ENCODE measurements around the gene VTCN1. TPM values are rescaled to one million over a fixed set of nuclear protein-coding genes. Genes with fewer than 3 reads are reported as not detected.
"Not testable (repeated sequence)": the region's sequence is repeated elsewhere in the genome, so short reads cannot be mapped to it uniquely, and the experiment has no call there.

The VTCN1 gene
- total and polyA plus RNA-seq, 4 donors = 0.23 to 0.38 TPM; not detected in 2

GRCh38 chr1:117120774-117121588 lies 89.7 kb downstream of the VTCN1 start:
- H3K36me3 ChIP-seq (ENCODE audit: control insufficient read depth in 1 of 2, insufficient read depth in 2 of 2, low read length in 1 of 2) = peaks cover 0 to 2% of the 10 kb centered on the region in 2 donors
- 14 to 15% methylated on average over 28 to 29 of the region's 29 CpGs for WGBS, 2 donors
- ATAC-seq (ENCODE audit: low FRiP score) = no peak
- H3K4me3 ChIP-seq (ENCODE audit: low read length in 2 of 2) = peak overlapping the region; percentile 48 to 65
- no peaks in the 10 kb centered on the region for H3K9me3 ChIP-seq (ENCODE audit: control insufficient read depth, low read length)
- H3K4me1 ChIP-seq (ENCODE audit: control insufficient read depth in 1 of 2, insufficient read depth in 2 of 2, low read length in 2 of 2) = no peaks in the 10 kb centered on the region
- intact Hi-C loops (cut with DNase I) = loop anchor here (2.0 to 10.0 kb wide), 4 partner anchors 22 to 546 kb away; partner anchors contain the start of genes CD58 (in 1 of the 2) and TENT5C (in 1 of the 2)
- DNase-seq = no peak
- no peaks in the 10 kb centered on the region for H3K27me3 ChIP-seq (ENCODE audit: control insufficient read depth in 1 of 2, insufficient read depth in 2 of 2, low read length in 1 of 2)
- H3K27ac ChIP-seq (ENCODE audit: low read depth in 1 of 2, low read length in 2 of 2) = peak overlapping the region in 1 of 2 donors; percentile 41

- intact Hi-C loops (cut with DNase I); H3K27ac ChIP-seq (ENCODE audit: low read depth in 1 of 2, low read length in 2 of 2); DNase-seq; H3K4me1 ChIP-seq (ENCODE audit: control insufficient read depth in 1 of 2, insufficient read depth in 2 of 2, low read length in 2 of 2); H3K36me3 ChIP-seq (ENCODE audit: control insufficient read depth in 1 of 2, insufficient read depth in 2 of 2, low read length in 1 of 2); H3K27me3 ChIP-seq (ENCODE audit: control insufficient read depth in 1 of 2, insufficient read depth in 2 of 2, low read length in 1 of 2); H3K4me3 ChIP-seq (ENCODE audit: low read length in 2 of 2); ATAC-seq (ENCODE audit: low FRiP score); H3K9me3 ChIP-seq (ENCODE audit: control insufficient read depth, low read length): not testable (repeated sequence)
- WGBS, 2 donors = 96 to 98% methylated on average over 10 of the region's 10 CpGs
Observed at GRCh38 chr1:117119144-117119543, 91.6 kb downstream of the VTCN1 start.

- DNase-seq (no peak), ATAC-seq (ENCODE audit: low FRiP score) (no peak)
- intact Hi-C loops (cut with DNase I) = no loop called here
- Histone ChIP-seq H3K27ac (ENCODE audit: low read depth in 1 of 2, low read length in 2 of 2) (no peak overlapping the region), H3K9me3 (ENCODE audit: control insufficient read depth, low read length) (no peaks in the 10 kb centered on the region), H3K36me3 (ENCODE audit: control insufficient read depth in 1 of 2, insufficient read depth in 2 of 2, low read length in 1 of 2) (peaks cover 0 to 2% of the 10 kb centered on the region in 2 donors), H3K4me3 (ENCODE audit: low read length in 2 of 2) (no peak overlapping the region), H3K27me3 (ENCODE audit: control insufficient read depth in 1 of 2, insufficient read depth in 2 of 2, low read length in 1 of 2) (no peaks in the 10 kb centered on the region), H3K4me1 (ENCODE audit: control insufficient read depth in 1 of 2, insufficient read depth in 2 of 2, low read length in 2 of 2) (no peaks in the 10 kb centered on the region)
- 84 to 86% methylated on average over 12 of the region's 12 CpGs for WGBS, 2 donors
Observed at GRCh38 chr1:117118137-117118536, 92.6 kb downstream of the VTCN1 start.

- DNase-seq = no peak
- intact Hi-C loops (cut with DNase I) = no loop called here
- WGBS, 2 donors = 66 to 89% methylated on average over 2 of the region's 2 CpGs
- no peaks in the 10 kb centered on the region for H3K27me3 ChIP-seq (ENCODE audit: control insufficient read depth in 1 of 2, insufficient read depth in 2 of 2, low read length in 1 of 2)
- ATAC-seq (ENCODE audit: low FRiP score) = no peak
- no peak overlapping the region for H3K27ac ChIP-seq (ENCODE audit: low read depth in 1 of 2, low read length in 2 of 2)
- peaks cover 0 to 2% of the 10 kb centered on the region in 2 donors for H3K36me3 ChIP-seq (ENCODE audit: control insufficient read depth in 1 of 2, insufficient read depth in 2 of 2, low read length in 1 of 2)
- no peaks in the 10 kb centered on the region for H3K4me1 ChIP-seq (ENCODE audit: control insufficient read depth in 1 of 2, insufficient read depth in 2 of 2, low read length in 2 of 2)
- no peak overlapping the region for H3K4me3 ChIP-seq (ENCODE audit: low read length in 2 of 2)
- H3K9me3 ChIP-seq (ENCODE audit: control insufficient read depth, low read length) = no peaks in the 10 kb centered on the region
Observed at GRCh38 chr1:117117697-117118096, 93.0 kb downstream of the VTCN1 start.

DNA sequence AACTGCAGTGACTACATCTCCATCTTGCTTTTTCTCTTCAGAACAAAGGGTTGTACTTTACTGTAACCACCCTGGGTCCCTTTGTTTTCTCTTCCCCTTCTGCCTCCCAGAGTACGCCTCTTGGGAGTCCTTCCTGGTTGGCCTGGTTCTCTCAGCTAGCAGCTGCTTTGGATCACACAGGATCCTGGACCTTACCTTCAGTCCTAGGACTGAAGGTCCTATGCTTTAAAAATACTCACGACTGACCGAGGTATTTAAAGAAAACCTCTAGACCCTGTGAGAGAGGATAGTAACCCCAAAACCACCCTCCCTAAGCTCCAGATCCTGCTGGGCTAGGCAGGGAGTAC lies 94.0 kb downstream of the VTCN1 start:
- DNase-seq = no peak
- intact Hi-C loops (cut with DNase I) = no loop called here
- Histone ChIP-seq H3K27ac (ENCODE audit: low read depth in 1 of 2, low read length in 2 of 2) (no peak overlapping the region), H3K4me1 (ENCODE audit: control insufficient read depth in 1 of 2, insufficient read depth in 2 of 2, low read length in 2 of 2) (no peaks in the 10 kb centered on the region), H3K36me3 (ENCODE audit: control insufficient read depth in 1 of 2, insufficient read depth in 2 of 2, low read length in 1 of 2) (peaks cover 0 to 2% of the 10 kb centered on the region in 2 donors), H3K4me3 (ENCODE audit: low read length in 2 of 2) (no peak overlapping the region), H3K9me3 (ENCODE audit: control insufficient read depth, low read length) (no peaks in the 10 kb centered on the region), H3K27me3 (ENCODE audit: control insufficient read depth in 1 of 2, insufficient read depth in 2 of 2, low read length in 1 of 2) (no peaks in the 10 kb centered on the region)
- ATAC-seq (ENCODE audit: low FRiP score) = no peak
- WGBS, 2 donors = 86 to 87% methylated on average over 3 of the region's 3 CpGs

- intact Hi-C loops (cut with DNase I) = no loop called here
- Histone ChIP-seq H3K4me3 (ENCODE audit: low read length in 2 of 2) (no peak overlapping the region), H3K27ac (ENCODE audit: low read depth in 1 of 2, low read length in 2 of 2) (no peak overlapping the region), H3K9me3 (ENCODE audit: control insufficient read depth, low read length) (no peaks in the 10 kb centered on the region), H3K4me1 (ENCODE audit: control insufficient read depth in 1 of 2, insufficient read depth in 2 of 2, low read length in 2 of 2) (no peaks in the 10 kb centered on the region), H3K27me3 (ENCODE audit: control insufficient read depth in 1 of 2, insufficient read depth in 2 of 2, low read length in 1 of 2) (no peaks in the 10 kb centered on the region), H3K36me3 (ENCODE audit: control insufficient read depth in 1 of 2, insufficient read depth in 2 of 2, low read length in 1 of 2) (peaks cover 0 to 2% of the 10 kb centered on the region in 2 donors)
- DNase-seq = no peak
- no peak for ATAC-seq (ENCODE audit: low FRiP score)
- WGBS, 2 donors = 92 to 93% methylated on average over 13 of the region's 13 CpGs
Observed at GRCh38 chr1:117116090-117116783, 94.5 kb downstream of the VTCN1 start.

GRCh38 chr1:117114877-117115276 lies 95.8 kb downstream of the VTCN1 start:
- no peaks in the 10 kb centered on the region for H3K9me3 ChIP-seq (ENCODE audit: control insufficient read depth, low read length)
- ATAC-seq (ENCODE audit: low FRiP score) = no peak
- no peaks in the 10 kb centered on the region for H3K4me1 ChIP-seq (ENCODE audit: control insufficient read depth in 1 of 2, insufficient read depth in 2 of 2, low read length in 2 of 2)
- H3K4me3 ChIP-seq (ENCODE audit: low read length in 2 of 2) = no peak overlapping the region
- intact Hi-C loops (cut with DNase I) = no loop called here
- 77 to 78% methylated on average over 2 of the region's 2 CpGs for WGBS, 2 donors
- DNase-seq = no peak
- no peak overlapping the region for H3K27ac ChIP-seq (ENCODE audit: low read depth in 1 of 2, low read length in 2 of 2)
- H3K27me3 ChIP-seq (ENCODE audit: control insufficient read depth in 1 of 2, insufficient read depth in 2 of 2, low read length in 1 of 2) = no peaks in the 10 kb centered on the region
- H3K36me3 ChIP-seq (ENCODE audit: control insufficient read depth in 1 of 2, insufficient read depth in 2 of 2, low read length in 1 of 2) = peaks cover 0 to 2% of the 10 kb centered on the region in 2 donors

DNA sequence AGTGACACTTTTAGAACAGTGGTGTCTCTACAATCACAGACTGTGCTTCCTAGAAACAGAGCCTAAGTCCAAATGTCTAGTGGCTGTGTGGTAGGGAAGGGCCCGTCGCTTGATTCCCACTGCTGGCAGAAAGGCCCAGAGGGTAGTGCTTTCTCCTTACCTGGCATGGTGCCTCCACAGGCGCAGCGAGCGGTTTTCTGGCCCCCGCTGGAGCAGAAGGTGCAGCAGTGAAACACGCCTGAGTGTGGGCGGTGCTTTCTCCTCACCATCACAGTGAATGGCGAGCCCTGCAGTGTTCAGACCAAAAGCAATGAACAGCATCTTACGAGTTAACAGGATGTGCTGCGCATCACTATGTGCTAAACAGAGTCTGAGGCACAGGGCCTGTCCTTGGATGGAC lies 97.5 kb downstream of the VTCN1 start:
- Histone ChIP-seq H3K4me1 (ENCODE audit: control insufficient read depth in 1 of 2, insufficient read depth in 2 of 2, low read length in 2 of 2) (no peaks in the 10 kb centered on the region), H3K27ac (ENCODE audit: low read depth in 1 of 2, low read length in 2 of 2) (no peak overlapping the region), H3K27me3 (ENCODE audit: control insufficient read depth in 1 of 2, insufficient read depth in 2 of 2, low read length in 1 of 2) (no peaks in the 10 kb centered on the region), H3K9me3 (ENCODE audit: control insufficient read depth, low read length) (no peaks in the 10 kb centered on the region), H3K36me3 (ENCODE audit: control insufficient read depth in 1 of 2, insufficient read depth in 2 of 2, low read length in 1 of 2) (peaks cover 0 to 2% of the 10 kb centered on the region in 2 donors), H3K4me3 (ENCODE audit: low read length in 2 of 2) (no peak overlapping the region)
- 95% methylated on average over 11 of the region's 11 CpGs for WGBS, 2 donors
- ATAC-seq (ENCODE audit: low FRiP score) = no peak
- intact Hi-C loops (cut with DNase I) = no loop called here
- no peak for DNase-seq

All from aorta (tissue), 5 donors.